Measurements from ENCODE around the gene ASB17.

- no peak for TF ChIP-seq ZNF274 (IDR thresholded peaks at IDR 0.05; ENCODE audit: low read depth, low read length)
- no peak for TF ChIP-seq YY1 (IDR thresholded peaks at IDR 0.05; ENCODE audit: insufficient read depth, insufficient read length)
- TF ChIP-seq SUZ12 (IDR thresholded peaks at IDR 0.05; ENCODE audit: extremely low read depth, insufficient read depth, insufficient read length) = no peak
Observed at GRCh38 chr1:75916834-75917233, 15.4 kb downstream of the ASB17 start.
